ENCODE data around the gene EML4.

GRCh38 chr2:42196070-42196402, 26.9 kb downstream of the EML4 start:
- no peak for TF ChIP-seq GATA2 (IDR thresholded peaks at IDR 0.05; ENCODE audit: low read depth, low read length)
- no peak for TF ChIP-seq GATA3 (IDR thresholded peaks at IDR 0.05; ENCODE audit: low read depth, low read length)

Data from SH-SY5Y (cell line).